ENCODE data around the gene MGMT. TPM values are rescaled to one million over a fixed set of nuclear protein-coding genes. Genes with fewer than 3 reads are reported as not detected.

The MGMT gene
- total RNA-seq, 1 donor from 2014 or later = 25.9 TPM

GRCh38 chr10:129771576-129771975 is 304.5 kb downstream of the MGMT start:
- DNase-seq (ENCODE audit: low spot score) = no peak
- Mint-ChIP-seq H3K27ac (ENCODE audit: unreplicated experiment) (no peak overlapping the region), H3K36me3 (ENCODE audit: low read depth, unreplicated experiment) (no peaks in the 10 kb centered on the region), H3K27me3 (ENCODE audit: unreplicated experiment) (peaks cover 11% of the 10 kb centered on the region), H3K4me3 (ENCODE audit: unreplicated experiment) (no peak overlapping the region), H3K9me3 (ENCODE audit: unreplicated experiment) (no peaks in the 10 kb centered on the region), H3K4me1 (ENCODE audit: unreplicated experiment) (no peaks in the 10 kb centered on the region)
- no peak for TF ChIP-seq CTCF (IDR thresholded peaks at IDR 0.05; ENCODE audit: unreplicated experiment)

GRCh38 chr10:129771991-129772431 is 305.0 kb downstream of the MGMT start:
- Mint-ChIP-seq H3K9me3 (ENCODE audit: unreplicated experiment) (no peaks in the 10 kb centered on the region), H3K27me3 (ENCODE audit: unreplicated experiment) (peaks cover 14% of the 10 kb centered on the region)
- no peak for DNase-seq (ENCODE audit: low spot score)

GRCh38 chr10:129772468-129773358 is 305.7 kb downstream of the MGMT start:
- no peaks in the 10 kb centered on the region for H3K36me3 Mint-ChIP-seq (ENCODE audit: low read depth, unreplicated experiment)
- no peak overlapping the region for H3K27ac Mint-ChIP-seq (ENCODE audit: unreplicated experiment)
- H3K9me3 Mint-ChIP-seq (ENCODE audit: unreplicated experiment) = no peaks in the 10 kb centered on the region
- DNase-seq (ENCODE audit: low spot score) = no peak
- H3K4me3 Mint-ChIP-seq (ENCODE audit: unreplicated experiment) = no peak overlapping the region
- no peaks in the 10 kb centered on the region for H3K4me1 Mint-ChIP-seq (ENCODE audit: unreplicated experiment)
- no peak for TF ChIP-seq CTCF (IDR thresholded peaks at IDR 0.05; ENCODE audit: unreplicated experiment)
- peaks cover 14% of the 10 kb centered on the region for H3K27me3 Mint-ChIP-seq (ENCODE audit: unreplicated experiment)

More at GRCh38 chr10:129771991-129772431, 305.0 kb downstream of the MGMT start:
- Mint-ChIP-seq H3K4me3 (ENCODE audit: unreplicated experiment) (no peak overlapping the region), H3K36me3 (ENCODE audit: low read depth, unreplicated experiment) (no peaks in the 10 kb centered on the region), H3K4me1 (ENCODE audit: unreplicated experiment) (no peaks in the 10 kb centered on the region), H3K27ac (ENCODE audit: unreplicated experiment) (no peak overlapping the region)
- no peak for TF ChIP-seq CTCF (IDR thresholded peaks at IDR 0.05; ENCODE audit: unreplicated experiment)

- no peaks in the 10 kb centered on the region for H3K36me3 Mint-ChIP-seq (ENCODE audit: low read depth, unreplicated experiment)
- H3K9me3 Mint-ChIP-seq (ENCODE audit: unreplicated experiment) = no peaks in the 10 kb centered on the region
- no peak for TF ChIP-seq CTCF (IDR thresholded peaks at IDR 0.05; ENCODE audit: unreplicated experiment)
- DNase-seq (ENCODE audit: low spot score) = no peak
- H3K27me3 Mint-ChIP-seq (ENCODE audit: unreplicated experiment) = peaks cover 13% of the 10 kb centered on the region
- H3K4me3 Mint-ChIP-seq (ENCODE audit: unreplicated experiment) = no peak overlapping the region
- H3K4me1 Mint-ChIP-seq (ENCODE audit: unreplicated experiment) = no peaks in the 10 kb centered on the region
- no peak overlapping the region for H3K27ac Mint-ChIP-seq (ENCODE audit: unreplicated experiment)
Observed at GRCh38 chr10:129773359-129773990, 306.4 kb downstream of the MGMT start.
